SJSA1 (cell line): Measurements from ENCODE around the gene ZNF792. TPM values are rescaled to one million over a fixed set of nuclear protein-coding genes. Genes with fewer than 3 reads are reported as not detected.

Source experiments
- total RNA-seq: library from RNA; depleted of rRNA; stranded (reverse); fragments of >200 nt; shearing (Covaris generic); gene quantifications from 2 replicates; pipeline ENCODE4 v1.2.3, GENCODE V29; 2014; rRNA removed

The ZNF792 gene
- total RNA-seq, 1 experiment from 2014 or later, result 4.8 TPM

Other genes with a start within 250 kb of the ZNF792 start
- gene ZNF181, start 230.0 kb downstream of the ZNF792 start, total RNA-seq, result 15.9 and 26.4 TPM in 2 replicates
- gene ZNF599, start 191.0 kb downstream of the ZNF792 start, total RNA-seq, result 7.8 and 12.0 TPM in 2 replicates
- gene ZNF30, start 37.3 kb downstream of the ZNF792 start, total RNA-seq, result 2.8 and 4.3 TPM in 2 replicates
- gene GRAMD1A, start 36.1 kb upstream of the ZNF792 start, total RNA-seq, result 14.0 and 21.6 TPM in 2 replicates
- gene SCN1B, start 66.2 kb upstream of the ZNF792 start, total RNA-seq, result 2.9 and 4.0 TPM in 2 replicates
- not detected in 2 replicates for gene HPN, start 77.5 kb upstream of the ZNF792 start, total RNA-seq
- gene FXYD3, start 151.6 kb upstream of the ZNF792 start, total RNA-seq, result not detected in 2 replicates
- not detected in 2 replicates for gene LGI4, start 170.8 kb upstream of the ZNF792 start, total RNA-seq
- not detected in 2 replicates for gene FXYD1, start 174.6 kb upstream of the ZNF792 start, total RNA-seq
- gene FXYD7, start 179.0 kb upstream of the ZNF792 start, total RNA-seq, result not detected in 2 replicates
- 32.9 and 42.6 TPM in 2 replicates for gene FXYD5, start 190.5 kb upstream of the ZNF792 start, total RNA-seq